Liver (tissue), 3 donors: ENCODE measurements around the gene FRS3.

Source experiments
- CTCF ChIP-seq: fragments of 150-350 bp; IDR thresholded peaks from 2 replicates; pipeline ENCODE4 v1.5.1; 2017; ENCODE audit warnings: improper control_type of control experiment, low read depth, low read length; ENCODE audit not compliant: missing input control
- EGR1 ChIP-seq, 2 donors: IDR thresholded peaks; 2 replicates each; pipeline ENCODE4 v1.6.1; 2016 to 2018; ENCODE audit warnings: antibody characterized with exemption in 2 of 2, low read depth in 2 of 2
- FOXA1 ChIP-seq: IDR thresholded peaks from 2 replicates; pipeline ENCODE4 v1.6.1; 2016; ENCODE audit warnings: antibody characterized with exemption
- JUND ChIP-seq, 2 donors: IDR thresholded peaks; 2 replicates each; pipeline ENCODE4 v1.6.1; 2016; ENCODE audit warnings: antibody characterized with exemption in 2 of 2
- MAX ChIP-seq: IDR thresholded peaks from 2 replicates; pipeline ENCODE4 v1.6.1; 2016; ENCODE audit warnings: antibody characterized with exemption
- NR2F2 ChIP-seq: IDR thresholded peaks from 2 replicates; pipeline ENCODE4 v1.6.1; 2016; ENCODE audit warnings: antibody characterized with exemption
- RAD21 ChIP-seq, 2 donors: IDR thresholded peaks; 2 replicates each; pipeline ENCODE4 v1.6.1; 2016; ENCODE audit warnings: antibody characterized with exemption in 2 of 2, mild to moderate bottlenecking in 2 of 2
- REST ChIP-seq: IDR thresholded peaks from 2 replicates; pipeline ENCODE4 v1.6.1; 2016; ENCODE audit warnings: antibody characterized with exemption, mild to moderate bottlenecking
- TAF1 ChIP-seq: conservative IDR thresholded peaks from 2 replicates; pipeline ENCODE4 v1.6.1; 2016; ENCODE audit warnings: antibody characterized with exemption, mild to moderate bottlenecking
- YY1 ChIP-seq: IDR thresholded peaks from 2 replicates; pipeline ENCODE4 v1.6.1; 2016; ENCODE audit warnings: antibody characterized with exemption, mild to moderate bottlenecking
- ZBTB33 ChIP-seq: IDR thresholded peaks from 2 replicates; pipeline ENCODE4 v1.6.1; 2016; ENCODE audit warnings: antibody characterized with exemption
- donor health status: healthy.
- donor health status: healthy.

GRCh38 chr6:41747256-41748101 is 32.2 kb downstream of the FRS3 start, which contains the start of gene PGC:
- no peak for TF ChIP-seq CTCF
- no peak for TF ChIP-seq REST
- no peak for TF ChIP-seq ZBTB33
- no peak for TF ChIP-seq RAD21 (IDR thresholded peaks at IDR 0.05)
- no peak for TF ChIP-seq NR2F2
- TF ChIP-seq YY1: no peak
- TF ChIP-seq JUND (IDR thresholded peaks at IDR 0.05): no peak
- no peak for TF ChIP-seq FOXA1
- no peak for TF ChIP-seq TAF1
- TF ChIP-seq MAX: no peak
- no peak for TF ChIP-seq EGR1 (IDR thresholded peaks at IDR 0.05; ENCODE audit: low read depth in 2 of 2)
